GM12892 (cell line): ENCODE results near the gene SLC9A9.

Experiments
- POLR2A ChIP-seq: IDR thresholded peaks from 2 replicates; pipeline ENCODE4 v1.6.1; 2011; ENCODE audit warnings: low read depth, low read length, control low read depth
- POLR2AphosphoS5 ChIP-seq: IDR thresholded peaks from 2 replicates; pipeline ENCODE4 v1.6.1; 2011; ENCODE audit warnings: low read depth, low read length, control low read depth

DNA sequence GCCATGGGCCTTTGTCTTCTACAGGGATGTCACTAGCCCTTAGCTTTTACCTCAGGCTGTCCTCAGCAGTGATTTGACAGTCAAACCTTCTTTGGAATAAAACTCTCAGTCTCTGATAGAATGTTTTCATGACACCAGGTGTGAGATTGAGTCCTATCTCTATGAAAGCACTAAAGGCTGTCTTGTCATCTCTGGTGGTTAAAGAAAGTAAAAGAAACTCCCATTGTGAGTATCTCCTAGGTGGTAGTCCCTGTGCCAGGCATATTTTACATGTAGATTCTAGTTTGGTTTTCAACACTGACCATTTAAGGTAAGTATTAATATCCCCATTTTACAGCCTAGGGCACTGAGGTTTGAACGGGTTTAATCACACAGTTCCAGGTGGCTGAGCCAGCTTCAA lies 368.5 kb downstream of the SLC9A9 start:
- TF ChIP-seq POLR2A (no peak), POLR2AphosphoS5 (no peak)
